ENCODE measurements around the gene OTOGL. TPM values are rescaled to one million over a fixed set of nuclear protein-coding genes. Genes with fewer than 3 reads are reported as not detected.

The OTOGL gene
- total RNA-seq, 1 donor from 2014 or later: not detected

DNA sequence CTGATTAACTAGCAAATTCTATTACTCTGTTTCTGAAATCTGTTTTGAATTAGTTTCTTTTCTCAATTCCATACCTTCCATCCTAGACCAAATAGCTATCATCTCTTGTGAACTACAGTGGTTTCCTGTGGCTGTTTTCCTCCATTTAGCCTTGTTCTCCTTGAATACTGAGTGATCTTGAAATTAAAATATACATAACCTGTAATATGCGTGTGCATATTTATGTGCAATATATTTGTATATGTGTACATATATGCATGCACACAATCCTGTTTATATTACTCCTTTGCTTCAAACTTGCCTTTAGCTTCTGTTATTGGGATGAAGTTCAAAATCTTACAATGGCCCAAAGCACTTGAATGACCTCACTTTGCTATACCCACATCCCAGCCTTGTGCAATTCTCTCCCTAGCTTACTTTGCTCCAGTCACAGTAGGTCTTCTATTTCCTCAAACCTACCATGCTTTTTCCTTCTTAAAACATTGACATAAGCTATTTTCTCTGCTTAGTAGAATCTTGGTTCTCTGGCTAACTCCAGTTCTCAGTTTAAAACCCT, 99.5 kb downstream of the OTOGL start:
- Histone ChIP-seq H3K4me3 (no peak overlapping the region), H3K27me3 (no peaks in the 10 kb centered on the region), H3K27ac (no peak overlapping the region), H3K36me3 (no peaks in the 10 kb centered on the region), H3K4me1 (no peaks in the 10 kb centered on the region), H3K9me3 (no peaks in the 10 kb centered on the region)
- TF ChIP-seq CTCF (IDR thresholded peaks at IDR 0.05): no peak
- intact Hi-C loops (cut with DNase I): no loop called here
- no peak for DNase-seq (ENCODE audit: low spot score in 2 of 2)

DNA sequence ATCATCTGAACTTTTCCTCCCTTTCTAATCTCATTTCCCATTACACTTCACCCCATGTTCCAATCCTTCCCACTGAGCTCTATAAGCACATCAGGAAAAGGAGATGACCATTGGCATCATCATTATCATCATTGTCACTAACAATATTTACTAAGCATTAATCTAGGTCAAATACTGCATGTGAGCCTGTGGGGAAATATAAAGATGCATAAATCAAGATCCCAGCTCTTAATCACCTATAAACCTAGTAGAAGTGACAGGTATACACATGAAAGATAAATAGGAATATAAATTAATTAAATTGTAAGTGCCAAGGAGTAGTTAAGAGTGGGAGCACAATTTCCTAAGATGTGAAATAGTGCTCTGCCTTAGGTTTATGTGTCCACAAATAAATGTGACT, 100.6 kb downstream of the OTOGL start:
- intact Hi-C loops (cut with DNase I): no loop called here
- Histone ChIP-seq H3K27me3 (no peaks in the 10 kb centered on the region), H3K4me1 (no peaks in the 10 kb centered on the region), H3K36me3 (no peaks in the 10 kb centered on the region), H3K4me3 (no peak overlapping the region), H3K9me3 (no peaks in the 10 kb centered on the region), H3K27ac (no peak overlapping the region)
- no peak for TF ChIP-seq CTCF (IDR thresholded peaks at IDR 0.05)
- DNase-seq (ENCODE audit: low spot score in 2 of 2): no peak

GRCh38 chr12:80200414-80200813, 101.1 kb downstream of the OTOGL start:
- DNase-seq (ENCODE audit: low spot score in 2 of 2): no peak
- Histone ChIP-seq H3K4me3 (no peak overlapping the region), H3K9me3 (no peaks in the 10 kb centered on the region), H3K27ac (no peak overlapping the region), H3K27me3 (no peaks in the 10 kb centered on the region), H3K36me3 (no peaks in the 10 kb centered on the region), H3K4me1 (no peaks in the 10 kb centered on the region)
- TF ChIP-seq CTCF (IDR thresholded peaks at IDR 0.05): no peak
- intact Hi-C loops (cut with DNase I): no loop called here

GRCh38 chr12:80201908-80202307, 102.6 kb downstream of the OTOGL start:
- no peak for DNase-seq (ENCODE audit: low spot score in 2 of 2)
- no peaks in the 10 kb centered on the region for H3K27me3 ChIP-seq
- no peaks in the 10 kb centered on the region for H3K4me1 ChIP-seq
- intact Hi-C loops (cut with DNase I): no loop called here
- no peak overlapping the region for H3K4me3 ChIP-seq
- H3K36me3 ChIP-seq: no peaks in the 10 kb centered on the region
- TF ChIP-seq CTCF (IDR thresholded peaks at IDR 0.05): no peak
- no peaks in the 10 kb centered on the region for H3K9me3 ChIP-seq
- H3K27ac ChIP-seq: no peak overlapping the region

GRCh38 chr12:80205960-80206359, 106.6 kb downstream of the OTOGL start:
- H3K4me3 ChIP-seq: no peak overlapping the region
- no peaks in the 10 kb centered on the region for H3K4me1 ChIP-seq
- intact Hi-C loops (cut with DNase I): no loop called here
- no peaks in the 10 kb centered on the region for H3K9me3 ChIP-seq
- no peaks in the 10 kb centered on the region for H3K27me3 ChIP-seq
- no peak overlapping the region for H3K27ac ChIP-seq
- no peak for TF ChIP-seq CTCF (IDR thresholded peaks at IDR 0.05)
- no peak for DNase-seq (ENCODE audit: low spot score in 2 of 2)
- H3K36me3 ChIP-seq: no peaks in the 10 kb centered on the region

DNA sequence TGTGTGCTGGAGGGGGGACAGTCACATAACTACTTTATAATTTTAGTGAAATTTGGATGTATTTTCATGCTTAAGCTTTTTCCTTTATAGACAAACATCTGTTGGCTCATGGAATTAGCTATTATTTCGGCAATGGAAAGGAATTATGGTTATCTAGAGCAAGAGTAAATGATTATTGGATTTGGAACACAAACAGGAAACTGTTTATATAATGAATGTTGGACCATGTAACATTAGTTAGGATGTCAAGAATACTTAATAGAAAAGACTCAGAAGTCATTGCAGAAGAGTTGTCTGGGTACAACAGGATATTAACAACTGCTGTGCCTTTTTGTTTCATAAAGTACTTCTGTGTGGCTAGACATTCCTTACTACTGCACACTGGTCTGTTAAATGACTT, 108.7 kb downstream of the OTOGL start:
- no peak for DNase-seq (ENCODE audit: low spot score in 2 of 2)
- no peak overlapping the region for H3K4me3 ChIP-seq
- H3K27me3 ChIP-seq: no peaks in the 10 kb centered on the region
- H3K27ac ChIP-seq: no peak overlapping the region
- H3K36me3 ChIP-seq: no peaks in the 10 kb centered on the region
- no peaks in the 10 kb centered on the region for H3K4me1 ChIP-seq
- no peak for TF ChIP-seq CTCF (IDR thresholded peaks at IDR 0.05)
- intact Hi-C loops (cut with DNase I): no loop called here
- H3K9me3 ChIP-seq: no peaks in the 10 kb centered on the region
